Measurements from ENCODE around the gene MLPH.
A peak's percentile ranks its signal among the peaks of the same experiment; 100 is the strongest.
"Not testable (repeated sequence)": the region's sequence is repeated elsewhere in the genome, so short reads cannot be mapped to it uniquely, and the experiment has no call there.

The MLPH gene

GRCh38 chr2:237459226-237459625, 27.8 kb upstream of the MLPH start:
- no peak for DNase-seq

DNA sequence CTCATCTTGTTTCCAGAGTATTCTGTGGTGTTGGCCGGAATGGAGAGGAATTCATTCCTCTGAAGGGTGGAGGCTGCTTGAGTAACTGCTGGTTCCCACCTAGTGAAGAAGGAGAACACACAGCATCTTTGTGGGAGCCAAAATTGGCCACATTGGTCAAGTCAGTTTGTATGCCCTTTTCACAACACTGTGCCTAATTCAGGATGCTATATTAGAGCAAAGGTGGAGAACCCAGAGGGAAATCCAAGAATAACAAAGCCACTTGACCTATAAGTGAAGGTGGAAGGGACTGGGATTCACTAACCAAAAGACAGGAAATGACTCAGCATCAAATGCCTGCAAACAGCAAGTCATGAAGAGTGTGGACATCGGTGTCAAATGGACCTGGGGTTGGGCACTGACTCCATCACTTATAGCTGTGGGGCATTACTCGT, 27.3 kb upstream of the MLPH start:
- no peak for DNase-seq

- DNase-seq, result no peak
Observed at GRCh38 chr2:237464757-237465391, 22.2 kb upstream of the MLPH start.

GRCh38 chr2:237465515-237466148, 21.4 kb upstream of the MLPH start:
- DNase-seq, result no peak

DNA sequence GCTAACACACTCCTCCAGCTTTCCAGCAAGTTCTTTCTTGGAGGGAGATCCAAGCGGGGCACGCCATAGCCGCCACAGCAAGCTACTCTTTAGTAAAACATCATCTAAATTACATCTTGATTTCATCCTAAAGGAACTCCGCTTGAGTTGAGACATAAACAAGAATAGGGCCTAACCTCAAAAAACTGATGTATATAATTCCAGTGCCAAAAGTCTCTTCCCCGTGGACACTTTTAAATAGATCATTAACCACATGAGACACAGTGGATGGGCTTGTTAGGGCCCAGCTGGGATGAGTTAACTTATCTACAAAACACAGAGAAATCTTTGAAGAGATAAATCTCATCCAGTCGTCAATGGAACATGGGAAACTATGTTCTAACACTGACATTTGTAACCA, 20.8 kb upstream of the MLPH start:
- no peak for DNase-seq

- no peak for DNase-seq
Observed at GRCh38 chr2:237467447-237468179, 19.4 kb upstream of the MLPH start.

- not testable (repeated sequence) for DNase-seq
Observed at GRCh38 chr2:237469410-237469809, 17.6 kb upstream of the MLPH start.

GRCh38 chr2:237469849-237470248, 17.2 kb upstream of the MLPH start:
- no peak for DNase-seq

DNA sequence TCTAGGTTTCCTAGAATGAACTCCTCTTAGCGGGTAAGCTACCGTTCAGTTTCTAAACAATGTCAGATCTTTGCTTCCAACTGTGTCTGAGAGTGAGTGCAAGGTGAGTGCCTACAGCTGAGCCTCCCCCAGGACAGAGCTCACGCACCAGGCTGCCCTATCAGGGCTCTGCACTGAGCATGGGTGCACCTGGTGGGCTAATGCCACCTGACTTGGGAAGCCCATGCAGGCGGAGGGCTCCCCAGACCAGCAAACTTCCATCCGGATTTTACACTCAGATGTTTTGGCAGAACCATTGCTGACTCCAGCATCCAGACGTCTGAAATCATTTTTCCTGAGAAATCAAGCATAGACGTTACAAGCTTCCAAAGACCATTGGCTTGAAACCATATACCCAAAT, 16.1 kb upstream of the MLPH start:
- DNase-seq, result no peak

- no peak for DNase-seq
Observed at GRCh38 chr2:237471438-237472186, 15.4 kb upstream of the MLPH start.

DNA sequence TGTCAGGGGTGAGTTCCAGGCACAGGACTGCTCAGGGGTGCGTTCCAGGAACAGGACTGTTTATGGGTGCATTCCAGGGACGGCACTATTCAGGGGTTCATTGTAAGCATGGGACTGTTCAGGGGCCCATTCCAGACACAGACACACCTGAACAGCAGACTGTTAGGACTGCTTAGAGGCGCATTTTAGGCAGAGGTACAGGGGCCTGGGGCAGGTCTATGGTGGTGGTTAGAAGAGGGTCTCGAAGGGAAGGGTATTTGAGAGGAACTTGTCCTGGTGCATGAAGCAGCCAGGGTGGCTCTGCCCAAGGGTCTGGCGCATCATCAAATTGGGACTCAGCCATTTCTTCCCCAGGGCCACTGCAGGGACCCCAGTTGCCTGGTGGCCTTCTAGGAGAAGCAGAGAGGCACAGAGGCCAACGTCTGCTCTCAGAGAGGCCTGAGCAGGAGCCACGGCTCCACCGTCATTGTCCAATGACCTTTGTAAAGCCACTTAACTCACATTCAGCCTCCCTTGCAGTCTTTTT, 14.8 kb upstream of the MLPH start:
- no peak for DNase-seq

DNA sequence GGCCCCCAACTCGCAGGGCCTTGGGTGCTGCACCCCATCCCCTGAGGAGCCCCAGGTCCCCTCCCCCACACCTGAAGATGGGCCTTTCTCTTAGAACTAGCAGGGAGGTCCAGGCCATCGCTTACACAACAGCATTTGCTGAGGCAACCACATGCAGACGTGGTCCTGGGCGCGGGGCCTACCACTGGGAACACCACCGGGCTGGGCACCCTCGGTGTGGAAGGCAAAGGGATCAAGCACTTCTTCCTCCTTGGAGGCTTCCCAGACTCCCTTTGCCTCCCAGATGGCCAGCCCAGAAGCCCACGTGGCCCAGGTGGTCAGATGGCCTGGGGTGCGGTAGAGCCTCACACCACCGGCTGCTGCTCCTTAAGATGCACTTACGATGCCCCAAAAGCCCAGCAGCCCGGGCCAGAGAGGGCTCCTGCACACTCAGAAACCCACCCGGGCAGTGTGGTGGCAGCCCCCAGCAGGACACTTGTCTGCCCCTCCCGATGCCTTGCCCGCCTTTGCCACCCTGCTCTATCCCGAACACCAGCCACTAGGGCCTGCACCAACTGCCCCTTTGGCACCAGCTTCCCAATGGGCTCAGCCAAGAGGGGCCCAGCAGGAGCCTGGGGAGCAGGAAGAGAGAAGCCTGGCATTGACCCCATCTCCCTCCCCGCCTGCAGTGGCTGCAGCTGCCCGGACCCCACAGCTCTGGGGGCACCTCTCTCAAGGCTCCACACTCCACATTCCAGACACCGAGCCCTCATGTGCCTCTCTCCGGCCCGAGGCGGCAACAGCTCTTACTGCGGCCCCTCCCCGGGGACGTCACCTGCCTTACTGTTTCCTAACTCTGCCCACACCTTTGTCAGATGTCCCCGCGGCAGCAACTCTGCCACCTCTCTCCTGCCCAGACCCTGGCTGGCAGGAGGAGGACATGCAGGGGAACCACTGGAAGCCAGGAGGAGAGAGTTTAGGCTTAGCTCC, 13.9 kb upstream of the MLPH start:
- DNase-seq, result no peak

- DNase-seq, result no peak
Observed at GRCh38 chr2:237473878-237474441, 13.1 kb upstream of the MLPH start.

DNA sequence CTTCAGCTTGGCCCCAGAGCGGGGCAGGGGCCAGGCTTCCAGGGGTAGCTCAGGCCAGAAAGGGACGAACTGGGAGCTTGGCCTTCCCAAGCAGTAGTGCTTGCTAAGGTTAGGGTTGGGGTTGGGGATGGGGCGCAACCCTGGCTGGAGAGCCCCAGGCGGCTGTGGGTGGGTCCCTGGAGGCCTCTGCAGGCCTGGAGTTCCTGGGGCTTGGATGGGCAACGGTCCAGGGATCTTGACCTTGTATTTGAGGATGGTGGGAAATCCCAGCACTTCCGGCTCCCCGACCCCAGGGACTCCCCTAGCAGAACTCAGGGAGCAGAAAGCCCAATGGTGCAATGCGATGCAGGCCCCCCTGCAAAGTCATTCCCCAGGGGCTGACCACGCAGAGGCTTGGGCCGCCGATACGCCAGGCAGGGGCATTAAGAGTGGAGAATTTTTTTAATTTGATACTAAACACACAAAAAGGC, 12.6 kb upstream of the MLPH start:
- DNase-seq, result no peak

DNA sequence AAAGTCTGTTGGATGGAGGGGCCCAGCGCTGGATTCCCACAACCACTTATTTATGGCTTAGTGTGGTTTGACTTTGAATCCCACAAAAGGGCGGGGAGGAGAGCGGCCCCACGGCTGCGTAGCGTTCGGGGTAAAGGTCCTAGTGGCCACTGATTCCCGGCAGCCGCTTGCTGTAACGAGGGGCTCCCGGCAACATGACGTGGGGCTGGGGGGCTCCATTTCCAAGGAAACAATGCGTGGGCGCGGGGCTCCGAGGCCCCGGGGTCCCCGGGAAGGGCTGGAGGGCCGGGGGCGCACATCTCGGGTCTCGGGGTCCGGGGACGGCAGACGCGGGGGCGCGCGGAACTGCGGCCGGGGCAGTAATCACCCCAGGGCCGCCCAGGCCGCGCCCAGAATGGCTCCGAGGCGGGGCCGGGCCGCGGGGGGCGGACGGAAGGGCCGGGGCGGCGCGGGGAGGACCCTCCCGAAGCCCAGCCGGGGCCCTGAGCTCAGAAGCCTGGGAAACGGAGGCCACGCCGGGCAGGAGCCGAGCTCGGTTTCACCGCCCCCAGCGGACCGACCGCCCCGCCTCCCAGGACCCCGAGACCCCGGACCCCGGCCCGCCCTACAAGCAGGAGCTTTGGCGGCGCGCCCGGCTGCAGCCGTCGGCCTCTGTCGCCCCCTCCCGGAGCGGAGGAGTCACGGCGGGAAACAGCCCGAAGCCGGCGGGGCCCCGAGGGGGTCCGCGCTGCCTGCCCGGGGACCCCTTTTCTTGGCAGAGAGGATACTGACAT, 11.9 kb upstream of the MLPH start:
- peak; percentile 51 for DNase-seq

- DNase-seq, result no peak
Observed at GRCh38 chr2:237475704-237476141, 11.3 kb upstream of the MLPH start.

GRCh38 chr2:237478095-237478494, 9.0 kb upstream of the MLPH start:
- no peak for DNase-seq

DNA sequence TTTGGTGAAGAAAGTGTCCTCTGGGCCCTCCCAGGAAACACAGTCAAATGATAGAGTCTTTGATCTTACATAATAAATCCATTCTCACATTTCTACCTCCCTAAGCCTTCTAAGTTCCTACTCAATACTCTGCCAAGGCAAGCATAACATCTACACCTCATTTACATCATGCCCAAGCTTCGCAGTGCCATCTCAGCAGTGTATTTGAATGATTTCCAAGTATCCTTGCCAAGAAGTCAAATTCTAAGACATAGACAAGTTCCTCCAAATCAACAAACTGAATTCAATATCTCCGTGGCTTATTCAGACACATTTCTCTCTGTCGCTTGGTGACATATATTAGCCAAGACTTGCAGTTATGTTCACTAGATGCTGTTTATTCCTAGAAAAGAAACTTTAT, 8.1 kb upstream of the MLPH start:
- DNase-seq, result no peak

- DNase-seq, result no peak
Observed at GRCh38 chr2:237479747-237480146, 7.3 kb upstream of the MLPH start.

- no peak for DNase-seq
Observed at GRCh38 chr2:237480556-237480955, 6.5 kb upstream of the MLPH start.

Measured in NCI-H1092 treated with DMSO at 0.1 percent for 48 hours (cell line).